ENCODE measurements around the gene TUT1.

- TF ChIP-seq CTCF (IDR thresholded peaks at IDR 0.05; ENCODE audit: borderline replicate concordance, extremely low read depth, low read length, poor library complexity, severe bottlenecking) (no peak), EZH2 (IDR thresholded peaks at IDR 0.05; ENCODE audit: borderline replicate concordance, low read depth, low read length, severe bottlenecking) (no peak)
Measured at GRCh38 chr11:62610403-62610802, 19.1 kb upstream of the TUT1 start.

All from DND-41 (cell line).